NCI-H446 (cell line): ENCODE measurements around the gene B4GALT2.

ENCODE experiments used
- DNase-seq, 2 experiments: peaks; one replicate each; lab custom pipeline; 2025; lab: John Stamatoyannopoulos, UW

B4GALT2 gene, protein sequence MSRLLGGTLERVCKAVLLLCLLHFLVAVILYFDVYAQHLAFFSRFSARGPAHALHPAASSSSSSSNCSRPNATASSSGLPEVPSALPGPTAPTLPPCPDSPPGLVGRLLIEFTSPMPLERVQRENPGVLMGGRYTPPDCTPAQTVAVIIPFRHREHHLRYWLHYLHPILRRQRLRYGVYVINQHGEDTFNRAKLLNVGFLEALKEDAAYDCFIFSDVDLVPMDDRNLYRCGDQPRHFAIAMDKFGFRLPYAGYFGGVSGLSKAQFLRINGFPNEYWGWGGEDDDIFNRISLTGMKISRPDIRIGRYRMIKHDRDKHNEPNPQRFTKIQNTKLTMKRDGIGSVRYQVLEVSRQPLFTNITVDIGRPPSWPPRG

DNA sequence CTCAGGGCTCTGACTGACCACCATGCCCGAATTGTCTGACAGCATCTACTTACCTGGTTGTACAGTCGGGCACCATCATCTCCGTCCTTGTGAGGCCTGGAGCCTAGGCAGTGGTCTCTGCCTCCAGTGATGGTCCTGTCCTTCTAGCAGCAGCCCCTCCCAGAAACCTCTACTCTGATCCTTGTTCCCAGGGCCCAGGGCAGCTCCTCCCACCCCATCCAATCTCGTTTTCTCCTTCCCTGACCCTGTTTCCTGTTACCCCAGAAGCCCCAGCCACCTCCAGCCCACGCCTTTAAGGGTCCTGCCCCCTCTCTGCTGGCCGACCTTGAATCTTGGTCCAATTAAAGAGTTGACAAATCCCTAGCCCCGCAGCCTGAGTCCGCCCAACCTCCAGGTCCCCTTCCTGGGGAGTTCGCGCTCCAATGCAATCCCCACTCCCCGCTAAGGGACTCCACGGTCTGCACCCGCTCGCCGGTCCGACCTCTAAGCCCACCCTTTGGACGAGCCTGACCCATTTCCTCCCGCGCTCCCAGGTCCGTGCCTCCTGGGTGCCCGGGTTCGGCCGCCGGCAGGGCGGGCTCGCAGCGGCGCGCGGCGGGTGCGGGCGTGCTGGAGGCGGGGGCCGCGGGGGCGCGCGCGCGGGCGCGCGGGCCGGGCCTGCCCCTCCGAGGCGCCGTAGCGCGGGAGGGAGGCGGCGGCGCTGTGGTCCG is at the start of gene B4GALT2:
TSS of gene B4GALT2 (plus strand) at position 660 of the 710 bp plus-strand sequence. CDS start 1,951 bp downstream, outside the sequence.
- DNase-seq = peak in 1 of 2 experiments; percentile 50

DNA sequence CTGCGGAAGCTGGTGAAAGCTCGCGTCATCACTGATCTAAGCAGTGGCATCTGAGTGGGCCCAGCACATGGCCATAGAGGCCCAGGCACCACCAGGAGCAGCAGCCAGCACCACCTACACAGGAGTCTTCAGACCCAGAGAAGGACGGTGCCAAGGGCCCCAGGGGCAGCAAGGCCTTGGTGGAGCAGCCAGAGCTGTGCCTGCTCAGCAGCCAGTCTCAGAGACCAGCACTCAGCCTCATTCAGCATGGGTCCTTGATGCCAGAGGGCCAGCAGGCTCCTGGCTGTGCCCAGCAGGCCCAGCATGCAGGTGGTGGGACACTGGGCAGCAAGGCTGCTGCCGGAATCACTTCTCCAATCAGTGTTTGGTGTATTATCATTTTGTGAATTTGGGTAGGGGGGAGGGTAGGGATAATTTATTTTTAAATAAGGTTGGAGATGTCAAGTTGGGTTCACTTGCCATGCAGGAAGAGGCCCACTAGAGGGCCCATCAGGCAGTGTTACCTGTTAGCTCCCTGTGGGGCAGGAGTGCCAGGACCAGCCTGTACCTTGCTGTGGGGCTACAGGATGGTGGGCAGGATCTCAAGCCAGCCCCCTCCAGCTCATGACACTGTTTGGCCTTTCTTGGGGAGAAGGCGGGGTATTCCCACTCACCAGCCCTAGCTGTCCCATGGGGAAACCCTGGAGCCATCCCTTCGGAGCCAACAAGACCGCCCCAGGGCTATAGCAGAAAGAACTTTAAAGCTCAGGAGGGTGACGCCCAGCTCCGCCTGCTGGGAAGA is 48.7 kb upstream of the B4GALT2 start:
- no peak for DNase-seq

DNA sequence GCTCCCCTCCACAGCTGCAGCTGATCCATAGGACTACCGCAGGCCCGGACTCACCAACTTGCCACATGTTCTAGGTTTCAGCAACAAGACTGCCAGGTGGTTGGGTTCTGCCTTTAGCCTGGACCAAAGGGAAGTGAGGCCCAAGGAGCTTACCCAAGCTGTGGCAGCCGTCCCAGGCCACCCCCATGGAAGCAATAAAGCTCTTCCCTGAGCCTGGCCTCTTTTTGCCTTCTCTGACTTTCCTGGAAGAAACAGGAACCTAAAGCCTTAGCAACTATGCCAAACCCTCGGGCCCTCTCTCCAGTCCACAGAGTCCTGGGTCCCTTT is 48.1 kb upstream of the B4GALT2 start:
- DNase-seq = no peak

DNA sequence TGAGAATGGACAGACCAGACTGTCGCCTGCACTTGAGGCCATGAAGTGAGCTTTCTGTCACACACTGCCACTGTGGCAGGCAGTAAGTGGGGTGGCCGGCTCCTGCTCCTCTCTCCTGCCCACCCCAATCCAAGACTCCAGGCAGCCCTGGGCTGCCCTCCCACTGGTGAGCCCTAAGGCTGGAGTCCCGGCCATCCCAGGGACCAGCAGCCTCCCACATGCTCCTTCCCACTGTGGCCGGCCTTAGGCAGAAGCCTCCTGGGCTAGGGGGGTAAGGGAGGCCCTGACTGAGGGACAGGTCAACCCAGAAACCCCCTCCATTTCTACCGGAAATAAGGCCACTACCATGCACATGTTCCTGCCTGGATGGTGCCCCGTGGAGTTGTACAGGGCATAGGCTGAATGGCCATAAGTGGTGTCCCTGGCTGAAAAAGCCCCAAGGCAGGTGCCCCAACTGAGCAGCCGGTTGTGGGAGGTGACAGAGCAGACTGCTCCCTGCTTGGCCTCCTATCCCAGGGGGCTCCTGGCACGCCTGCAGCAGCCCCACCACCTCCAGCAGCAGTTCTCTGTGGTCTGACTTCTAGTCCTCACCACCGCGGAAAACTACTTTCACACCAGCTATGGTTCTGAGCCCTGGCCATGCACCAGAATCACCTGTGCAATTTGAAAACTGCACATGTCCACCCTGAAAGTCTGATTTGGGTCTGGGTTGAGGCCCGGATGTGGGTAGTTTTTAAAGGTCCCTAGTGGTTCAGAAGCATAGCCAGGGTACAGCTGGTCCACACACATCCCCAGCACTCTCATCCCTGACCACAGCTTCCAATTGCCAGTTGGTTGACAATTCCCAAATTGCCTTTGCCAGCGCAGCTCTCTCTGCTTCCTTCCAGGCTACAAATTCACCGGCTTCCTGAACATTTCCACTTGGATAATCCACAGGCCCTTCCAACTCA is 47.0 kb upstream of the B4GALT2 start:
- no peak for DNase-seq

DNA sequence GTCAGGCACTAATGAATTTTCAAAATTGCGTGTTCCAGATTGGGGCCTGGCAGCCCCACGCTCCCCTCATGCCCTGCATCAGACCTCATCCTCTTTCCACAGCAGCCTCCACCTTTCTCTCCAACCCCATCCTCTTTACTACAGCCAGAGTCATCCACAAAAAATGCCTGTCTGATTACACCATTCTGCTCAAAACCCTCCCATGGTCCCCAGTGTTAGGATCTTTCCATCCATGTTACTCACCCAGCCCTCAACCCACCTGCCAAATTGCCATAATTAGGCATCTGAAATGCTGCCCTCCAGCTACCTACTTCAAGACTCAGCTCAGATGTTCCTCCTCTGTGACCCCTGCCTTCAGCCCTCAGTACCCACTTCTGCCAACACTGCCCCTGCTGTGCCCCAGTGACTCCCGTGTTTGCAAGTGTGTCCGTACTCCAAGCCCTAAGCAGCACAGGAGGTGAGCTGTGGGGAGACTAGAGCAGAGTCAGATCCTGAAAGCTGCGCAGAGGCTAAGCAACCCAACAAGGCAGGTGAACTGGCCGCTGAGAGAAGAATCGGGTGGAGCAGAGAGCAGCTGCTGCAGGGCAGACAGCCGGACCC is 46.1 kb upstream of the B4GALT2 start:
- DNase-seq = no peak

DNA sequence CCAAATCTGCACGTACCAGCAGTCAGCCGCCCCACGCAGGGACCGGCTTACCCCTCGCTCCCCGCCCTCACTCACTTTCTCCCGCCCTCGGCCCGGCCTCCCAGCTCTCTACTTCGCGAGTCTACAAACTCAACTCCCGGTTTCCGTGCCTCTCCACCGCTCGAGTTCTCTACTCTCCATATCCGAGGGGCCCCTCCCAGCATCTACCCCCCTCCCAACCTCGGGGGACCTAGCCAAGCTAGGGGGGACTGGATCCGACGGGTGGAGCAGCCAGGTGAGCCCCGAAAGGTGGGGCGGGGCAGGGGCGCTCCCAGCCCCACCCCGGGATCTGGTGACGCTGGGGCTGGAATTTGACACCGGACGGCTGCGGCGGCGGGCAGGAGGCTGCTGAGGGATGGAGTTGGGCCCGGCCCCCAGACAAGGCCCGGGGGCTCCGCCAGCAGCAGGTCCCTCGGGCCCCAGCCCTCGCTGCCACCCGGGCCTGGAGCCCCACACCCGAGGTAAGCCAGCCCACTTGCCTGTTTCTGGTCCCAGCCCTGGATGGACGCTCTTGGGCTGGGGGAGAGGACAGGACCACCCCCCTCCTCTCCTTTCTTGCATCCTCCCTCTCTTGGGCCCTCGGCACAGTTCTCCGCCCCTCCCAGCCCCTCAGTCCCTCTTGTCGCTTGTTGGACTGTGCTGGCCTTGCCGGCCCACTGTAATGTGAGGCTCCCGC is 45.5 kb upstream of the B4GALT2 start, which contains the start of gene ARTN:
TSS of gene ARTN (plus strand) at position 416 of the 715 bp plus-strand sequence. CDS start 1,856 bp downstream, outside the sequence.
- no peak for DNase-seq

DNA sequence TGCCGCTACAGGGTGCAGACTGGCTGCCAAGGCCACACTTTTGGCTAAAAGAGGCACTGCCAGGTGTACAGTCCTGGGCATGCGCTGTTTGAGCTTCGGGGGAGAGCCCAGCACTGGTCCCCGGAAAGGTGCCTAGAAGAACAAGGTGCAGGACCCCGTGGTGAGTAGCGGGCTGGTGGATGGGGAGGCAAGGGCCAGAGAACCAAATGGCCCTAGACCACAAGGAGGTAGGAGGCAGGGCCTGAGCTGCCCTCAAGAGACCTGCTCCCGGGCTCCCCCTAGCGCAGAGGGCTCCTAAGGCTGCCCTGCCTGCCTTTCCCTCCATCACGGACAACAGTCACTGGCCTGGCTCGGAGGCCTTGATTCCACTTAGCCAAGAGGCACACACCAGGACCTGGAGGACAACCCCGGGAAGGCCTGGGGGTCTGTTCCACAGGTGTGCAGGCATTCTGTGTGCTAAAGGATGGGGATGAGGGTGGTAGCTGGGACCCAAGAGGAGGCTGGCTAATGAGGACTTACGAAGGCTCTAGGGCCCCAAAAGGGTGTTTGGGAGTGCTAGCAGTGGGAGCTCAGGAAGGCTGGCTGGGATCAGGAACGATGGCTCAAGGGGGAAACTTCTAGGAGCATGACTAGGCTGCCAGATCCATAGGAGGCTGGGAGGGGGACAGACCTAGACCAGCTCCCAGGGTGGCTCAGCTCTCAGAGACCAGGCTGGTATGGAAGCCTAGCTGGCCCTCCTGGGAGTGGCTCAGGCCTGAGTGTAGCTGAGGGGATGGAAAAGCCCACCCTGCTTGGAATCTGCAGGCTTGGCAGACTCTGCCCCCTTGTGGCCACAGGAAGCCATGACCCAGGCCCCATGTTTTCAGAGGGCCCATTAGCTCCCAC is 44.7 kb upstream of the B4GALT2 start:
- peak; percentile 31 to 66 for DNase-seq

DNA sequence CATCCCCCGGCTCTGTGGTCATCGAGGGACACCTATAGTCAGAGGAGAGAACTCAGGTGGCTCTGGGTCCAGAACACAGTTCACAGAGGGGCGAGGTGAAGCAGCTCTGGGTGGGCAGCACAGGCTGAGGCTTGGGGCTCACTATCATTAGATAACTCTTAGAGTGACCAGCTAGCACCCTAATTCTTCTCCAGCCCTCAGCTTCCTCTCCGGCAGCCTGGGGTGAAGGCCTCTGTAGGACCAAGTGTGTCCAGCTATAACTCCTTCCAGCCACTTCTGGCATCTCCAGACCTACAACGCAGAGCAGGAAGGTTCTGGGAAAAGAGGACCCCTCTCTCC is 44.1 kb upstream of the B4GALT2 start:
- DNase-seq = no peak

DNA sequence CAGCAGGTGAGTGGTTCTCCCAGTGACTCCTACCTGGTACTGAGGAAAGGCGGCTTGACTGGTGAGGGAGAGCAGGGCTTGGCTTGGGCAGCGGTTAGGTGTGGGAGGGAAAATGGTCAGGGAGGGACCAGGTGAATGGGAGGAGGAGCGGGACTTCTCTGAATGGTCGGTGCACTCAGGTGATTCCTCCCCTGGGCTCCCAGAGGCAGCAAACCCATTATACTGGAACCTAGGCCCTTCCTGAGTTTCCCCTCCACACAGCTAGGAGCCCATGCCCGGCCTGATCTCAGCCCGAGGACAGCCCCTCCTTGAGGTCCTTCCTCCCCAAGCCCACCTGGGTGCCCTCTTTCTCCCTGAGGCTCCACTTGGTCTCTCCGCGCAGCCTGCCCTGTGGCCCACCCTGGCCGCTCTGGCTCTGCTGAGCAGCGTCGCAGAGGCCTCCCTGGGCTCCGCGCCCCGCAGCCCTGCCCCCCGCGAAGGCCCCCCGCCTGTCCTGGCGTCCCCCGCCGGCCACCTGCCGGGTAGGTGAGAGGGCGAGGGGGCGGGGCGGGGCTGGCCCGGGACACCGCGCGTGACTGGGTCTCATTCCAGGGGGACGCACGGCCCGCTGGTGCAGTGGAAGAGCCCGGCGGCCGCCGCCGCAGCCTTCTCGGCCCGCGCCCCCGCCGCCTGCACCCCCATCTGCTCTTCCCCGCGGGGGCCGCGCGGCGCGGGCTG is 43.1 kb upstream of the B4GALT2 start:
- no peak for DNase-seq

DNA sequence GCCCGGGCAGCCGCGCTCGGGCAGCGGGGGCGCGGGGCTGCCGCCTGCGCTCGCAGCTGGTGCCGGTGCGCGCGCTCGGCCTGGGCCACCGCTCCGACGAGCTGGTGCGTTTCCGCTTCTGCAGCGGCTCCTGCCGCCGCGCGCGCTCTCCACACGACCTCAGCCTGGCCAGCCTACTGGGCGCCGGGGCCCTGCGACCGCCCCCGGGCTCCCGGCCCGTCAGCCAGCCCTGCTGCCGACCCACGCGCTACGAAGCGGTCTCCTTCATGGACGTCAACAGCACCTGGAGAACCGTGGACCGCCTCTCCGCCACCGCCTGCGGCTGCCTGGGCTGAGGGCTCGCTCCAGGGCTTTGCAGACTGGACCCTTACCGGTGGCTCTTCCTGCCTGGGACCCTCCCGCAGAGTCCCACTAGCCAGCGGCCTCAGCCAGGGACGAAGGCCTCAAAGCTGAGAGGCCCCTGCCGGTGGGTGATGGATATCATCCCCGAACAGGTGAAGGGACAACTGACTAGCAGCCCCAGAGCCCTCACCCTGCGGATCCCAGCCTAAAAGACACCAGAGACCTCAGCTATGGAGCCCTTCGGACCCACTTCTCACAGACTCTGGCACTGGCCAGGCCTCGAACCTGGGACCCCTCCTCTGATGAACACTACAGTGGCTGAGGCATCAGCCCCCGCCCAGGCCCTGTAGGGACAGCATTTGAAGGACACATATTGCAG is 42.4 kb upstream of the B4GALT2 start:
- DNase-seq = no peak

DNA sequence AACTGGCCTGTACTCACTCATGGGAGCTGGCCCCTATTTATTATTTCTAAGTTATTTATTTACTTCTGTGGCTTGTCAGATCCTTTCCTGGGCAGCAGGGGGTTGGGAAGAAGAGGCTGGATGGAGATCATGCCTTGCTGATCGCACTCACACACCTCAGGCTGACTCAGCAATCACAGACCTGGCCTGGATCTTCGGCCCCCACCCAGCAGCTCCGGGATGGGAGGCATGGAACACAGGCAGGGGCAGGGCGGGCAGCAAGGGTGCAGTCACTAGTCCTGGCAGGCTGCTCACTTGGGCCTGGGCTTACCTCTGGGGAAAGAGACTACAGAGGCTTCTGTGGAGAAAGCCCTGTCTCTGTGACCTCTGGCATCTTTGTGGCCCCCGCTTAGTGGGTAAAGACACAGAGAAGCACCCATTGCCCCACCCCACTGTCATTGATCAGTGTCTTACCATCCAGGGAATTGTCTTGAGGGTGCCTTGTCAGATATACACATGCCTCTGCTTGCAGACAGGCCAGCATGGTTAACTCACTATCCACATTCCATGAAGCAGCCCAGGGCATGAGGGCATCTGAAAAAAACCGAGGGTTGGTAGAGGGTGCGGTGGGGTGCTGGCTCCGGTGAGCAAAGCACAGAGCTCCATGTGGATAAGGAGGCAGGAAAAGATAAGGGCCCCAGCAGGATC is 41.7 kb upstream of the B4GALT2 start:
- no peak for DNase-seq

DNA sequence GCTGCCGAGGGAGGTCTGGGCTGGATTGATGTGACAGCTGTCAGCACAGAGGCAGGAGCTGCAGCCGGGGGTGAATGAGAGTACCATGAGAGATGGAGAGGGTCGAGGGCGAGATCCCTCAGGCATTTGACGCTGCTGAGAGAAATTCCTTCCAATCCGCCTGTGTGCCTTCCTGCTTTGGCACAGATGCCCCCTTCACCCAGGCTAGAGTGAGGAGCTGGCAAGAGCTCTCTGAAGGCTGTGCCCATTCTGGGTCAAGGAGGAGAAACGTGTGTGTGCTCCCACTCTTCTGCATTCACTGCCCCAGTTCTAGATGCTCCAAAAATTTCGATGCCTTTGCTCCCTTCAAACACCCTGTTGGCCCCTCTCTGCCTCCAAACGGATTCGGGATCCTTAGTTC is 40.6 kb upstream of the B4GALT2 start:
- DNase-seq = no peak

DNA sequence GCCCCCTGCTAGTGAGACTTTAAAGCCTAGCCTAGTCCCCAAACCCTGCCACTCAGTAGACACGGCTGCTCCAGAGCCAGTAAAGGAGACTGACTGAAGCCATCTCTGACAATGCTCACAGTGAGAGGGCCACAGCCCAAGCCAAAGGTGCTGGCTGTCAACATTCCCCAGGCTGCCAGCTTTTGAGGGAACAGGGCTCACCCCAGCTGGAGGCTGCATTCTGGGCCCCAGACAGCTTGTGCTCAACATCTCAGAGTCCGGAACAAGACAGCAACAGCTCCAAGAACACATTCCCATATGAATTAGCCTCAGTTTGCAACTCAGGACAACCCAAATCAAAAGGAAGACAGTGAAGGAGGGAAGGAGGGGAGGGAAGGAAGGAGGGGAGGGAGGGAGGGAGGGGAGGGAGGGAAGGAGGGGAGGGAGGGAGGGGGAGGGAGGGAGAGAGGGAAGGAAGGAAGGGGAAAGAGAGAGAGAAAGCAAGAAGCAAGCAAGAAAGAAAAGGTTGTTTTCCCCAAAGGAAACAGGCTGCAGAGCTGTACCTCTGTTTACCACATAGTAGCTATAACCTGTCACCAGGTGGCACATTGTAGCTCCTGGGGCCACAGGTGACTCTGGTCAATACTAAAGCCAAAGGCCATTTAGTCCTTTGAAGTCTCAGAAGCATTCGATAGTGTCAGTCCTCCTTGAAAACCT is 40.0 kb upstream of the B4GALT2 start:
- peak in 1 of 2 experiments; percentile 23 for DNase-seq

DNA sequence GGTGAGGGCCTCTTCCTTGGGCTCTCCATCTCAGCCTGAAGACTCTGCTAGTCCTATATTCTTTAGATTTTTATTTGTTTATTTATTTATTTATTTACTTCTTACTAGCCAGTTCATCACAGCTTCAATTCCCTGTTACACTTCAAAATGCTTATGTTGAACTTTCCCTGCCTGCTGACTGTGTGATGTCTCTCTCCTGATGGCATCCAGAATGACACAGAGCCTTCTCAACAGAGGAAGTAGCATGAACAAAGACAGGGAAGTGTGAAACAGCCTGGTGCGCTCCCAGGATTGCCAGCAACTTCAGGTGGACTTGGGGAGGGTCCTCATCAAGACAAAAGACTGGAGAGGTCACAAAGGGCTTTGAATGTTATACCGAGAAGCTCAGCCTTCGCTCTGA is 36.6 kb upstream of the B4GALT2 start:
- DNase-seq = no peak

DNA sequence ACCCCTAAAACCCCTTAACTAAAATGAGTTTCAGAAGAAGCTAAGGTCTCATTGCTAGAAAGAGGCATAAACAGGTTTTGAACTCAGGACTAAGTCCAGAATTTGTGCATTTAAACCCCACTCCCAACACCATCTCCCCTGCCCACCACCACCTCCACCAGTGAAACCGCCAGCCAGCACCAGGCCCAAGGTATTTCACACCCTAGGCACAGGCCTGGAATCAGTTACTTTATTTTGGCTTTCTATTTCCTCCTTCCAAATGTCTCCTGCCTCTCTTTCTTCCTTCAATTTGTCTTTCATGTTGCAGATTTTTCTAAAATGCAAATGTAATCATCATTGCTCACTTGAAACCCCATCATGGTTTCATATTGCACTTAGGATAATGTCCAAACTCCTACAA is 34.1 kb upstream of the B4GALT2 start:
- no peak for DNase-seq

DNA sequence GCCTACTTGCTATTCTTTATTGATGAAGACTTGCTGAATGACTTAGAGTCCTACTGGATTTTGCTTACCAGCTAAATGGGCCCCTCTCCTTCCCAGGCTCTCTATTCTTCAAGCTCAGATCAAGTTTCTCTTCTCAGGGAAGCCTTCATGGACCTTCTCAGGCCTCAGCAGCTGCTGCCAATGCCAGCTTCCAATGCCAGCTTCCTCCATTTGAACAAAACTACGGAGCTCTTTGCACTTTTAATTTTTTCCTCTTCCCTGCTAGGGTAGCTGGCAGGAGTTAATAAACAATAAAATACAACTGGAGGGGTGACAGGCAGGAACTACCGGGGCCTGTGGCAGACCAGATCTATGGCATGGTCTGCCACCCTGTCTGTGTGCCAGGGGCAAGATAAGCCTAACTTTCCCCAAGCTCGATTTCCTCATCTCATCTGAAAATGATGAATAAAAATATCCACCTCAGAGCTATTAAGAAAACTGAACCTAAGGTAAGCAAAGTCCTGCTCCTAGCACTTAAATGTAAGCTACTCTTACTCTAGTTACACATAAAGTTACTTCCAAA is 33.3 kb upstream of the B4GALT2 start:
- DNase-seq = no peak
